GM19351 (cell line): ENCODE data around the gene ABI1.

Source experiments
- ATAC-seq: cut with Tn5 transposase; IDR thresholded peaks from one replicate; pipeline ENCODE4 v1.9.1; 2021; ENCODE audit warnings: mild to moderate bottlenecking, moderate library complexity; ENCODE audit not compliant: unreplicated experiment

Gene ABI1

GRCh38 chr10:26721561-26721960 is 139.2 kb downstream of the ABI1 start:
- no peak for ATAC-seq

- no peak for ATAC-seq
Measured at GRCh38 chr10:26717476-26717875, 143.3 kb downstream of the ABI1 start.

GRCh38 chr10:26715137-26715487 is 145.6 kb downstream of the ABI1 start:
- no peak for ATAC-seq

DNA sequence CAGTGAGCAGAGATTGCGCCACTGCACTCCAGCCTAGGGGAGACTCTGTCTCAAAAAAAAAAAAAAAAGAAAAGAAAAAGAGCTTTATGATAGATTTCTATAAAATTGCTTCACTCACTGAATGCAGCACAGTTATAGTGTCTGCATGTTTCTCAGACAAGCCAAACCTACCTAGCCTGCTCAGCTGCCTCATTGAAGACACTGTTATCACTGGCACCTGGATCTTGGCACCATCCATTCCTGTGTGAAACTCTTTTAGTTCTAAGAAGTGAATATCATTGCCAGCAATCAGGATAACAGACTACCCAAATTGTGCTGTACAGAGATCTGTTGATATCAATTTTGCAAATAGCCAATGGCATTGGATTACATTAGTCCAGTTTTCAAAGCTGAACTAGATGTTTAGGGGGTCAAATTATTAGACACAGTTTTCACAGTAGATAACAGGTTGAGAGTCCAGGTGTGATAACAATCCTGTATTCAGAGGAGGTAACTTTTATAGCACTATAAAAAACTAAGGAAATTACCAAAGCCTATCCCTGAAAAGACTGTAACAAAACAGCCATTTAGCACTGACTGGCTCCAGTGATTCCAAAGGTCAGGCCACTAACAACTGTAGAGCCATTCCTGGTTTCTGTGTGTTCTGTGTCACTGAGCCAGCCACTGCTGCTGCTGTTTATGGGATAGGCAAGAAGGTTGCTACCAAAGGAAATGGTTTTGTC is 146.2 kb downstream of the ABI1 start:
- ATAC-seq = no peak

DNA sequence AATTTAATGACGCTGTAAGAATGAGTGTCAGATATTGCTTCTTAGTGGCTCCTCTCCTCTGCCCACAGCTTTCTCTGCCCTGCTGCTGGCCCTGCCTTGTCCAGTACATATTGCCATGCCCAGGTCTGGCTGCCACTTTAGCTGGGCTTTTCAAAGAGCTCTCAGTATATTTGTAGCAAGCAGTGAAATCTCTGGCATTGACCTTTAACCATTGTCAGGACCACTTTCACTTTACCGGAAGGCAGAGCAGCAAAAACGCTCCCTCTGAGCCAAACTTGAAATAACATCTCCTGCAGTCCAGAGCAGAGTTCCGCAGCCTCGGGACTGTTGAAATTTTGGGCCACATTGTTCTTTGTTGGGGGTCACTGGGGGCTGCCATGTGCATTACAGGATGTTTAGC is 149.4 kb downstream of the ABI1 start:
- no peak for ATAC-seq

GRCh38 chr10:26706936-26707335 is 153.8 kb downstream of the ABI1 start:
- ATAC-seq = no peak

DNA sequence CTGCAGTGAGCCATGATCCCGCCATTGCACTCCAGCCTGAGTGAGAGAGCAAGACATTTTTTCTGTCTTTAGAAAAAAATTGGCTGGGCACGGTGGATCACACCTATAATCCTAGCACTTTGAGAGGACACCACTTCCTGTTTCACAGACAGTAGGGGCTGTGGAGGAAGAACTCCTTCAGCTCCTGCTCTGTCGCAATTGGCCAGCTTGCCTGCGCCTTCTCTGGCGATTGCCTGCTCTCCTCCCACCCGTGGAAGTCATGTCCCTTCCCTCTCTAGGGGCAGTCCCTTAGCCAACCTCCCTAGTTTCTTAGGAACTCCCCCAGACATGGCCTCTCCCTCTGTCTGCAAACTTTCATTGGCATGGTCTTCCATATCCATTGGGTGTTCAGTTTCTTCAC is 154.6 kb downstream of the ABI1 start:
- ATAC-seq = no peak

DNA sequence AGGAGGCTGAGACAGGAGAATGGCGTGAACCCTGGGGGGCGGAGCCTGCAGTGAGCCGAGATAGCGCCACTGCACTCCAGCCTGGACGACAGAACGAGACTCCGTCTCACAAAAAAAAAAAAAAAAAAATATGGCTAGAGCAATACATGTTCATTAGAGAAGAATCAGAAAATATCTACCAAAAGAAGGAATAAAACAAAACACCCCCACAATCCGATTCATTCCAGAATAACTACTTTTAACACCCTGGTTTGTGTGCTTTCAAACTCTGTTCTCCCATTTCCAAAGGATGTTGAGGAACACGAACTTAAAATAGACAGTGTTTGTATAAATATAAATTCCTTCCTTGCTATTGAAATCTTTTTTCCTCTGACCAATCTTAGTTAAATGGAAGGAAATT is 156.8 kb downstream of the ABI1 start:
- no peak for ATAC-seq

- ATAC-seq = no peak
Measured at GRCh38 chr10:26703096-26703495, 157.7 kb downstream of the ABI1 start.

DNA sequence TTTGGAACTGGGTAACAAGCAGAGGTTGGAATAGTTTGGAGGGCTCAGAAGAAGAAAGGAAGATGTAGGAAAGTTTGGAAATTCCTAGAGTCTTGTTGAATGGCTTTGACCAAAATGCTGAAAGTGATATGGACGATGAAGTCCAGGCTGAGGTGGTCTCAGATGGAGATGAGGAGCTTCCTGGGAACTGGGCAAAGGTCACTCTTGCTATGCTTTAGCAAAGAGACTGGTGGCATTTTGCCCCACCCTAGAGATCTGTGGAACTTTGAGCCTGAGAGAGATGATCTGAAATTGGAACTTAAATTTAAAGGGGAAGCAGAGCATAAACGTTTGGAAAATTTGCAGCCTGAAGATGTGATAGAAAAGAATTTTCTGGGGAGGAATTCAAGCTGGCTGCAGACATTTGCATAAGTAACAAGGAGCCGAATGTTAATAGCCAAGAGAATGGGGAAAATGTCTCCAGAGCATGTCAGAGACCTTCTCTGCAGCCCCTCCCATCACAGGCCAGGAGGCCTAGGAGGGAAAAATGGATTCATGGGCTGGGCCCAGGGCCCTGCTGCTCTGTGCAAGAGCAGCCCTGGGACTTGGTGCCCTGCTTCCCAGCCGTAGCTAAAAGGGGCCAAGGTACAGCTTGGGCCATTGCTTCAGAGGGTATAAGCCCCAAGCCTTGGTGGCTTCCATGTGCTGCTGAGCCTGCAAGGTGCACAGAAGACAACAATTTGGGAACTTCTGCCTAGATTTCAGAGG is 159.7 kb downstream of the ABI1 start:
- ATAC-seq = no peak

DNA sequence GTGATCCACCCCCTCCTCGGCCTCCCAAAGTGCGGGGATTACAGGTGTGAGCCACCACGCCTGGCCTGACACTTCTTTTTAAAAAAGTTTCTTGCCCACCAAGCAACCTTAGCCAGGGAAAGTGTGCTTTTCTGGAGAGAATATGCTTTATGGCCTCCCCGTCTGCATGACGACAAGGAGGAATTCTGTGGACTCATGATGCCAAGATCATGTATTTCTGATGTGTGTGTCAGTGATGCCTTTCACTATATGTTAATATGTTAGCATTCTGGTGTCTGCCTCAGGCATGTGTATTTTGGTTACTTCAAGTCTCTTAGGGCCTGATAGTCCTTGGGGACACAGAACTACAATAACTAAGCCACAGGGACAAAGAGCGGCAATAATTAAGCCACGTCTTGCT is 161.1 kb downstream of the ABI1 start:
- ATAC-seq = no peak

- ATAC-seq = no peak
Measured at GRCh38 chr10:26698909-26699308, 161.8 kb downstream of the ABI1 start.

DNA sequence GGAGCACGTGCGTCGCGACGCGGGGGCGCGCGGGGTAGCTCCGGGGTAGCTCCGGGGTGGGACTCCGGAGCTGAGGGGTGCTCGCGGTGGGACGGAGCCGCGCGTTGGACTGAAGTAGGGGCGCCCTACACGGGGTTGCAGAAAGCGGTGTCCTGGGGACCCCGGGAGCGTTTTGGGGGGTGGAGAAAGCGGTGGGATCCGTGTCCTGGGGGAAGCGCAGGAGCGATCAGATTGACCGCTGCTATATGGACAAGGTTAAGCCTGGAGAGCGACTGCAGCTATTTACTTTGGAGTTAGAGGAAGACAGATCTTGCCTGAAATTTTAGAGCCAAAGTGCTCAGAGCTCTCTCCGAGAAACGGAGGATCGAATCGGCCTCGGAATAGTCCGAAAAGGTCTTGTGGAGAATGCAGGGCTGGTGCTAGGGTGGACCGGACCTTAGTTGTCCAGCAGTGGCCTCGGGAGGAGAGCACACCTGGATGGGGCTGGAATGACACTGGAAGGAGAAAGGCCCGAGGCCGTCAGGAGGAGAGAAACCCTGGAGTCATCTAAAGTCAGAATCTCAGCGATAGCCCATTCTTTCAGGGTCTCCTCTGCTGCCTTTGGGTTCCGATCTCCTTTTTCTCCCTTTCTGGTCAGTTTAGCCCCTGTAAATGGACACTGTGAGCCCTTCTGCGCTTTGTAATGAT is 162.7 kb downstream of the ABI1 start:
- ATAC-seq = no peak

GRCh38 chr10:26697163-26697921 is 163.4 kb downstream of the ABI1 start, which contains the start of gene PDSS1:
Gene PDSS1, plus strand, starts transcription at chr10:26697701. Its CDS starts 11 bp downstream, at chr10:26697712.
- peak; percentile 81 for ATAC-seq

DNA sequence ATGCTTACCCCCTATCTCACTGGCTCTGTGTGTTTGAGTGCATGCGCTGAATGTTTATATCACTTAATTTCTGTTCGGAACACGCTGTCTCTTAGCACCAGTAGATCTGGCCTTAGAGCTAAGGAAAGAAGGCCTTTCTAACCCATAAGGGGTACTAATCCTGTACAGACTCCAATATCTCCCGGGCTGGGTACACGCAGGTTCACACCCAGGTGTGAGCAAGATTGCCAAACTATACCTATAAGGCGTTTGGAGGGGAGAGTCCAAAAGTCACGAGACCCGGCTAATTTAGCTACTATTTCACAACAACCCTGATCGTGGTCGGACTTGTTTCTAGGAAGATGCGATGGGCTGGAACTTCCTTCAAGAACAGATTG is 164.0 kb downstream of the ABI1 start:
- ATAC-seq = peak; percentile 6
